Lung (tissue), 12 donors: ENCODE measurements around the gene MYO3B. TPM values are rescaled to one million over a fixed set of nuclear protein-coding genes. Genes with fewer than 3 reads are reported as not detected.

Source experiments
- ATAC-seq: fragments of 200-7000 bp; cut with Tn5 transposase; one replicate; pipeline ENCODE4 v1.9.1; 2020; ENCODE audit warnings: moderate number of reproducible peaks; ENCODE audit not compliant: insufficient read depth, low FRiP score
- DNase-seq, 3 donors: peaks; one replicate each; pipeline ENCODE4 v3.0.0-alpha.2; 2013 to 2017
- H3K27ac ChIP-seq, 2 donors: one replicate each; pipeline ENCODE4 v1.5.1; 2013; ENCODE audit warnings: mild to moderate bottlenecking in 2 of 2, moderate library complexity in 2 of 2, control low read depth in 1 of 2, inconsistent platforms in 1 of 2, low read depth in 1 of 2, low read length in 1 of 2
- H3K27me3 ChIP-seq, 3 donors: one replicate each; pipeline ENCODE4 v1.5.1; 2013; ENCODE audit warnings: low read length in 2 of 3; ENCODE audit not compliant: control insufficient read depth in 3 of 3, insufficient read depth in 3 of 3
- H3K36me3 ChIP-seq, 4 donors: one replicate each; pipeline ENCODE4 v1.5.1; 2013; ENCODE audit warnings: low read length in 4 of 4, mild to moderate bottlenecking in 1 of 4, moderate library complexity in 1 of 4; ENCODE audit not compliant: control insufficient read depth in 4 of 4, insufficient read depth in 4 of 4
- H3K4me1 ChIP-seq, 5 donors: one replicate each; pipeline ENCODE4 v1.5.1; 2013; ENCODE audit warnings: low read length in 5 of 5, mild to moderate bottlenecking in 2 of 5, moderate library complexity in 1 of 5; ENCODE audit not compliant: control insufficient read depth in 5 of 5, insufficient read depth in 5 of 5
- H3K4me3 ChIP-seq: one replicate; pipeline ENCODE4 v1.5.1; 2013; ENCODE audit warnings: mild to moderate bottlenecking, control low read depth, moderate library complexity
- H3K9ac ChIP-seq, 2 donors: one replicate each; pipeline ENCODE4 v1.5.1; 2013; ENCODE audit warnings: low read length in 2 of 2, control low read depth in 1 of 2; ENCODE audit not compliant: insufficient read depth in 1 of 2
- H3K9me3 ChIP-seq, 4 donors: one replicate each; pipeline ENCODE4 v1.5.1; 2013; ENCODE audit warnings: low read length in 3 of 4, mild to moderate bottlenecking in 1 of 4, moderate library complexity in 1 of 4; ENCODE audit not compliant: control insufficient read depth in 4 of 4, insufficient read depth in 3 of 4
- WGBS, 2 donors: extraction: QIAGEN DNeasy Blood & Tissue Kit; methylation state at CpG; one replicate each; pipeline ENCODE4 v1.1.7; 2013; 5-methylcytosine and 5-hydroxymethylcytosine counted together
- polyA plus RNA-seq, 2 donors: library from polyadenylated mRNA; stranded (reverse); fragments of 200-250 nt; gene quantifications; one replicate each; pipeline ENCODE4 v1.2.1, GENCODE V29; 2013
- total RNA-seq, 2 donors: library from RNA; depleted of rRNA in 1 of 2; stranded (reverse); fragments of >200 nt in 1 of 2; gene quantifications; one replicate each; pipeline ENCODE4 v1.2.1, GENCODE V29; 2014 to 2021
- TF ChIP-seq, protein P1 (sequence below): IDR thresholded peaks from 2 replicates; pipeline ENCODE4 v1.5.1; 2012; ENCODE audit warnings: mild to moderate bottlenecking; ENCODE audit errors: control extremely low read depth, extremely low read depth
- donor health status: control.
- donor health status: control.
- donor health status: Bipolar disorder and iron deficiency.
- donor health status: healthy.
- donor health status: DM: yes; HTN: yes; CAD: no.

The MYO3B gene
- total and polyA plus RNA-seq, 4 donors: 0.03 to 0.82 (median 0.05) TPM; not detected in 1

DNA sequence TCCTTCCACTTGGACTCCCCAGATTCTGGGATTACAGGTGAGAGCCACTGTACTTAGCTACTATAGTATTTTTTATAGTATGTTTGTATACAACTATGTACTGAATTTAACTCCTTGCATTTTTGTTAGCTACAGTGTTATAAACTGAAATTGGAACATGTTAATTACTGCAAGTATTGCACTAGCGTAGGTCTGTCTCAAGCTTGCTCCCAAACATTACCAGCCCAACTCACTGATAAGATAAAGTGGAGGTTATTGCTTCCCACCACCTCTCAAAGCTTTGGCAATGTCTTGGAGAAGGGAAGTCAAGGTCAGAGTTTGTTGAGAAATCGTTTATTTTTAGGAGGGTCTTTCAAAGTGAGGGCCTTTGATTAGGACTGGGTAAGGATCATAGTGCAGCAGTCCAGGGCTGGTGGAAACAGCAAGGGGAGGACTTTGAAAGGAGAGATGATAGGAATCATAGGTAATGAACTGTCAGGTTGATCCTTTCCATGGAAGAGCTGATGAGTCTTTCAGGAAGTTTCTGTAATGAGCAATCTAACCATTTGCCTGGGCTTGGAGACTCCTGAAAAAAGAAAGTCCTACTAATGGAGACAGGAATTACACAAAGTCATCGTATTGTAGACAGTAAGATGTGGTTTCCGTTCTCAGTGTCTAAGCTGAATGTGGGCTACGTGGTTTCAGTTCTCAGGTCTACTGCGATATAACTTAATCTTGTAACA is 257.1 kb downstream of the MYO3B start:
- Histone ChIP-seq H3K4me1 (no peaks in the 10 kb centered on the region), H3K27ac (no peak overlapping the region), H3K9me3 (no peaks in the 10 kb centered on the region), H3K27me3 (no peaks in the 10 kb centered on the region), H3K36me3 (no peaks in the 10 kb centered on the region), H3K9ac (no peak overlapping the region), H3K4me3 (no peak overlapping the region)
- 55 to 66% methylated on average over 6 of the region's 6 CpGs for WGBS, 2 donors
- no peak for ATAC-seq
- DNase-seq: no peak
- TF ChIP-seq, protein P1, sequence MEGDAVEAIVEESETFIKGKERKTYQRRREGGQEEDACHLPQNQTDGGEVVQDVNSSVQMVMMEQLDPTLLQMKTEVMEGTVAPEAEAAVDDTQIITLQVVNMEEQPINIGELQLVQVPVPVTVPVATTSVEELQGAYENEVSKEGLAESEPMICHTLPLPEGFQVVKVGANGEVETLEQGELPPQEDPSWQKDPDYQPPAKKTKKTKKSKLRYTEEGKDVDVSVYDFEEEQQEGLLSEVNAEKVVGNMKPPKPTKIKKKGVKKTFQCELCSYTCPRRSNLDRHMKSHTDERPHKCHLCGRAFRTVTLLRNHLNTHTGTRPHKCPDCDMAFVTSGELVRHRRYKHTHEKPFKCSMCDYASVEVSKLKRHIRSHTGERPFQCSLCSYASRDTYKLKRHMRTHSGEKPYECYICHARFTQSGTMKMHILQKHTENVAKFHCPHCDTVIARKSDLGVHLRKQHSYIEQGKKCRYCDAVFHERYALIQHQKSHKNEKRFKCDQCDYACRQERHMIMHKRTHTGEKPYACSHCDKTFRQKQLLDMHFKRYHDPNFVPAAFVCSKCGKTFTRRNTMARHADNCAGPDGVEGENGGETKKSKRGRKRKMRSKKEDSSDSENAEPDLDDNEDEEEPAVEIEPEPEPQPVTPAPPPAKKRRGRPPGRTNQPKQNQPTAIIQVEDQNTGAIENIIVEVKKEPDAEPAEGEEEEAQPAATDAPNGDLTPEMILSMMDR: no peak

GRCh38 chr2:170436077-170436943 is 258.4 kb downstream of the MYO3B start:
- no peak overlapping the region for H3K9ac ChIP-seq
- WGBS, 2 donors: 59 to 71% methylated on average over 5 of the region's 5 CpGs
- no peaks in the 10 kb centered on the region for H3K9me3 ChIP-seq
- TF ChIP-seq, protein P1: no peak
- H3K36me3 ChIP-seq: no peaks in the 10 kb centered on the region
- no peaks in the 10 kb centered on the region for H3K4me1 ChIP-seq
- ATAC-seq (no peak), DNase-seq (no peak)
- no peaks in the 10 kb centered on the region for H3K27me3 ChIP-seq
- no peak overlapping the region for H3K4me3 ChIP-seq
- H3K27ac ChIP-seq: no peak overlapping the region

DNA sequence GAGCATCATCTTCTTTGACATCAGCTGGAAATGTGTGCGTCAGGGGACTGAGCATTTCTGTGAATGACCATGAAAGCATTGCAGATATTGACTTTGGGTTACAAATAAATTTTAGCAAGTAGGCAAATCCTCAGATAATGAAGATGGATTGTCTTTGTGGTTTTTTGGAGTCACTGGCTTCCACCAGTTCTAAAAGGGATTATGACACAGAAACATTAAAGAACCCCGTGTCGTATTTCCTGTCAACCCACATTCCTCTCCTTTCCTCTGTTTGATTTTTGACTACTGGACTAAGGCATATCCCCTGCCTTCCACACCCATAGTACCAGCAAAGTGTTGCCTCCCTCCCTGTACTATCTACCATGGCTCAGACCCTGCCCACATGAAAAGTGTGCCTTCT is 268.1 kb downstream of the MYO3B start:
- no peaks in the 10 kb centered on the region for H3K36me3 ChIP-seq
- H3K4me3 ChIP-seq: no peak overlapping the region
- H3K9ac ChIP-seq: no peak overlapping the region
- H3K27ac ChIP-seq: no peak overlapping the region
- no peaks in the 10 kb centered on the region for H3K27me3 ChIP-seq
- ATAC-seq: no peak
- DNase-seq: no peak
- H3K9me3 ChIP-seq: peaks cover 0 to 2% (median 0%) of the 10 kb centered on the region in 4 donors
- H3K4me1 ChIP-seq: no peaks in the 10 kb centered on the region
- TF ChIP-seq, protein P1: no peak
- WGBS, 2 donors: 61 to 76% methylated on average over 3 of the region's 3 CpGs
